H1 (cell line): ENCODE data around the gene UPB1. TPM values are rescaled to one million over a fixed set of nuclear protein-coding genes. Genes with fewer than 3 reads are reported as not detected.

Experiments
- ATF2 ChIP-seq: IDR thresholded peaks from 2 replicates; pipeline ENCODE4 v1.6.1; 2012; ENCODE audit warnings: low read length, inconsistent platforms
- BRCA1 ChIP-seq: IDR thresholded peaks from 2 replicates; pipeline ENCODE4 v1.6.1; 2012; ENCODE audit warnings: low read depth, low read length, improper control_type of control experiment
- CHD1 ChIP-seq: IDR thresholded peaks from 2 replicates; pipeline ENCODE4 v1.6.1; 2012; ENCODE audit warnings: low read depth, low read length, improper control_type of control experiment
- HDAC6 ChIP-seq: IDR thresholded peaks from one replicate; pipeline ENCODE4 v1.7.1; 2012; ENCODE audit warnings: low read depth, mild to moderate bottlenecking, inconsistent platforms, low read length, moderate library complexity
- JUND ChIP-seq: IDR thresholded peaks from 2 replicates; pipeline ENCODE4 v1.6.1; 2011; ENCODE audit warnings: mild to moderate bottlenecking, improper control_type of control experiment, low read length
- KDM4A ChIP-seq: IDR thresholded peaks from one replicate; pipeline ENCODE4 v1.7.1; 2012; ENCODE audit warnings: low read depth, mild to moderate bottlenecking, moderate library complexity, low read length, inconsistent platforms; ENCODE audit not compliant: severe bottlenecking
- RAD21 ChIP-seq, 2 experiments: IDR thresholded peaks in 1 of 2; conservative IDR thresholded peaks in 1 of 2; 2 replicates each; pipeline ENCODE4 v1.6.1; 2011; ENCODE audit warnings: low read depth in 2 of 2, low read length in 2 of 2, improper control_type of control experiment in 1 of 2, inconsistent platforms in 1 of 2, mild to moderate bottlenecking in 1 of 2, moderate library complexity in 1 of 2
- SIX5 ChIP-seq: IDR thresholded peaks from 2 replicates; pipeline ENCODE4 v1.6.1; 2011; ENCODE audit warnings: mild to moderate bottlenecking, low read depth, low read length
- TAF1 ChIP-seq: IDR thresholded peaks from 2 replicates; pipeline ENCODE4 v1.6.1; 2011; ENCODE audit warnings: mild to moderate bottlenecking, low read depth, low read length
- polyA plus RNA-seq, 7 experiments: library from polyadenylated mRNA; depleted of rRNA in 3 of 7; stranded (reverse) in 5 of 7; unstranded in 2 of 7; fragments of >200 nt in 5 of 7; fragments of 200-250 nt in 2 of 7; gene quantifications; 1 replicate in 5 of 7; 2 replicates in 1 of 7; 4 replicates in 1 of 7; pipeline versions ENCODE4 v1.2.1 to v1.2.3, GENCODE V29; 2011 to 2013; ENCODE audit warnings: missing spikeins in 2 of 7, mixed read lengths in 2 of 7
- total RNA-seq: library from RNA; stranded (reverse); fragmentation: NEBNext Ultra II Directional; extraction: Animal tissue kit (Norgen Biotek cat#: 25700); gene quantifications from 2 replicates; pipeline ENCODE4 v1.2.1, GENCODE V29; 2021

The UPB1 gene
- total and polyA plus RNA-seq, 2 of the 8 experiments (the other 6 are each of a cell fraction or from before 2014, with no cell fraction given) = 0.09 TPM; not detected in 1

- TF ChIP-seq TAF1 (no peak), JUND (no peak), BRCA1 (no peak), SIX5 (no peak), CHD1 (no peak), RAD21 (IDR thresholded peaks at IDR 0.05 in 1 of 2, conservative IDR thresholded peaks at IDR 0.05 in 1 of 2; ENCODE audit: low read depth in 2 of 2, low read length in 2 of 2) (no peak), HDAC6 (no peak), ATF2 (no peak), KDM4A (no peak)
Observed at GRCh38 chr22:24502034-24502433, 6.9 kb downstream of the UPB1 start (continued).
